Ishikawa (cell line): ENCODE measurements around the gene ANKRD40.

Experiments
- EGR1 ChIP-seq: IDR thresholded peaks from 2 replicates; pipeline ENCODE4 v1.6.1; 2012
- EP300 ChIP-seq: IDR thresholded peaks from 2 replicates; pipeline ENCODE4 v1.6.1; 2012; ENCODE audit warnings: borderline replicate concordance
- MAX ChIP-seq: IDR thresholded peaks from 2 replicates; pipeline ENCODE4 v1.6.1; 2012
- RAD21 ChIP-seq: IDR thresholded peaks from 2 replicates; pipeline ENCODE4 v1.6.1; 2012; ENCODE audit warnings: low read depth
- REST ChIP-seq: IDR thresholded peaks from 2 replicates; pipeline ENCODE4 v1.6.1; 2012; ENCODE audit warnings: low read depth, mild to moderate bottlenecking
- TAF1 ChIP-seq: IDR thresholded peaks from 2 replicates; pipeline ENCODE4 v1.6.1; 2012; ENCODE audit warnings: low read depth, mild to moderate bottlenecking
- ZBTB7A ChIP-seq: IDR thresholded peaks from 2 replicates; pipeline ENCODE4 v1.6.1; 2012; ENCODE audit warnings: low read depth

- TF ChIP-seq TAF1 (no peak), EP300 (no peak), RAD21 (no peak), ZBTB7A (no peak), MAX (no peak), EGR1 (no peak), REST (no peak)
Observed at GRCh38 chr17:50657054-50657453, 50.7 kb downstream of the ANKRD40 start.
